ENCODE results near the gene CNTN4.

DNA sequence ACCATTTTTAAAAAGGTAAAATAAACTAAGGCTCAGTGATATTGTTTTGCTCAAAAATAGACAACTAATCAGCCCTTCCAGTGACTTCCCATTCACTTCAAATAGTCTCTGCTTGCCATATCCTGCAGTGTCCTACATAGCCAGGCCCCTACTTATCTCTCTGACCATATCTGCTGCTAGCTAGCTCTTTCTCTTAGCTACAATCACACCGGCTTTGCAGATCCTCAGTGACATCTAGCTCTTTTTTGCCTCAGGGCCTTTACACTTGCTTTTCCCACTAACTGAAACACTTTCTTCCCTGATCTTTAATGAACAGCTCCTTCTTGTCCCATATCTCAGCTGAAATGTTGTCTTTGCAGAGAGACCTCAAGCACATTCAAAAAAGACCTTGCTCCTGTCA lies 850.2 kb downstream of the CNTN4 start:
- TF ChIP-seq, protein P1, sequence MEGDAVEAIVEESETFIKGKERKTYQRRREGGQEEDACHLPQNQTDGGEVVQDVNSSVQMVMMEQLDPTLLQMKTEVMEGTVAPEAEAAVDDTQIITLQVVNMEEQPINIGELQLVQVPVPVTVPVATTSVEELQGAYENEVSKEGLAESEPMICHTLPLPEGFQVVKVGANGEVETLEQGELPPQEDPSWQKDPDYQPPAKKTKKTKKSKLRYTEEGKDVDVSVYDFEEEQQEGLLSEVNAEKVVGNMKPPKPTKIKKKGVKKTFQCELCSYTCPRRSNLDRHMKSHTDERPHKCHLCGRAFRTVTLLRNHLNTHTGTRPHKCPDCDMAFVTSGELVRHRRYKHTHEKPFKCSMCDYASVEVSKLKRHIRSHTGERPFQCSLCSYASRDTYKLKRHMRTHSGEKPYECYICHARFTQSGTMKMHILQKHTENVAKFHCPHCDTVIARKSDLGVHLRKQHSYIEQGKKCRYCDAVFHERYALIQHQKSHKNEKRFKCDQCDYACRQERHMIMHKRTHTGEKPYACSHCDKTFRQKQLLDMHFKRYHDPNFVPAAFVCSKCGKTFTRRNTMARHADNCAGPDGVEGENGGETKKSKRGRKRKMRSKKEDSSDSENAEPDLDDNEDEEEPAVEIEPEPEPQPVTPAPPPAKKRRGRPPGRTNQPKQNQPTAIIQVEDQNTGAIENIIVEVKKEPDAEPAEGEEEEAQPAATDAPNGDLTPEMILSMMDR (conservative IDR thresholded peaks at IDR 0.05; ENCODE audit: low read depth in 2 of 2): no peak
- no peak for TF ChIP-seq EZH2phosphoT487 (IDR thresholded peaks at IDR 0.05; ENCODE audit: unreplicated experiment)
- no peak for TF ChIP-seq POLR2AphosphoS5 (IDR thresholded peaks at IDR 0.05; ENCODE audit: low read depth)
- TF ChIP-seq JUNB (IDR thresholded peaks at IDR 0.05; ENCODE audit: unreplicated experiment): no peak
- TF ChIP-seq CREB1 (CRISPR knock-in tag; IDR thresholded peaks at IDR 0.05; ENCODE audit: low read depth): no peak
- TF ChIP-seq EZH2 (IDR thresholded peaks at IDR 0.05; ENCODE audit: low read depth, unreplicated experiment): no peak
- TF ChIP-seq, protein P2, sequence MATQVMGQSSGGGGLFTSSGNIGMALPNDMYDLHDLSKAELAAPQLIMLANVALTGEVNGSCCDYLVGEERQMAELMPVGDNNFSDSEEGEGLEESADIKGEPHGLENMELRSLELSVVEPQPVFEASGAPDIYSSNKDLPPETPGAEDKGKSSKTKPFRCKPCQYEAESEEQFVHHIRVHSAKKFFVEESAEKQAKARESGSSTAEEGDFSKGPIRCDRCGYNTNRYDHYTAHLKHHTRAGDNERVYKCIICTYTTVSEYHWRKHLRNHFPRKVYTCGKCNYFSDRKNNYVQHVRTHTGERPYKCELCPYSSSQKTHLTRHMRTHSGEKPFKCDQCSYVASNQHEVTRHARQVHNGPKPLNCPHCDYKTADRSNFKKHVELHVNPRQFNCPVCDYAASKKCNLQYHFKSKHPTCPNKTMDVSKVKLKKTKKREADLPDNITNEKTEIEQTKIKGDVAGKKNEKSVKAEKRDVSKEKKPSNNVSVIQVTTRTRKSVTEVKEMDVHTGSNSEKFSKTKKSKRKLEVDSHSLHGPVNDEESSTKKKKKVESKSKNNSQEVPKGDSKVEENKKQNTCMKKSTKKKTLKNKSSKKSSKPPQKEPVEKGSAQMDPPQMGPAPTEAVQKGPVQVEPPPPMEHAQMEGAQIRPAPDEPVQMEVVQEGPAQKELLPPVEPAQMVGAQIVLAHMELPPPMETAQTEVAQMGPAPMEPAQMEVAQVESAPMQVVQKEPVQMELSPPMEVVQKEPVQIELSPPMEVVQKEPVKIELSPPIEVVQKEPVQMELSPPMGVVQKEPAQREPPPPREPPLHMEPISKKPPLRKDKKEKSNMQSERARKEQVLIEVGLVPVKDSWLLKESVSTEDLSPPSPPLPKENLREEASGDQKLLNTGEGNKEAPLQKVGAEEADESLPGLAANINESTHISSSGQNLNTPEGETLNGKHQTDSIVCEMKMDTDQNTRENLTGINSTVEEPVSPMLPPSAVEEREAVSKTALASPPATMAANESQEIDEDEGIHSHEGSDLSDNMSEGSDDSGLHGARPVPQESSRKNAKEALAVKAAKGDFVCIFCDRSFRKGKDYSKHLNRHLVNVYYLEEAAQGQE (IDR thresholded peaks at IDR 0.05; ENCODE audit: unreplicated experiment): no peak
- no peak for TF ChIP-seq STAT1 (IDR thresholded peaks at IDR 0.05; ENCODE audit: unreplicated experiment)
- TF ChIP-seq ZNF114 (CRISPR knock-in tag; IDR thresholded peaks at IDR 0.05): no peak

Data from GM23338 (cell line).